Hepatocyte (in vitro differentiated cells): ENCODE data around the gene SSRP1. TPM values are rescaled to one million over a fixed set of nuclear protein-coding genes. Genes with fewer than 3 reads are reported as not detected.
"Not testable (repeated sequence)": the region's sequence is repeated elsewhere in the genome, so short reads cannot be mapped to it uniquely, and the experiment has no call there.

Experiments
- DNase-seq: peaks from one replicate; pipeline ENCODE4 v3.0.0-alpha.2; 2016; ENCODE audit warnings: low spot score
- H2AFZ ChIP-seq: fragments of 200-600 bp; sonication (generic); 2 replicates; pipeline ENCODE4 v1.6.0; 2016; ENCODE audit warnings: antibody characterized with exemption, mild to moderate bottlenecking
- H3K27ac ChIP-seq: fragments of 200-600 bp; sonication (generic); 2 replicates; pipeline ENCODE4 v1.5.1; 2016; ENCODE audit warnings: mild to moderate bottlenecking
- H3K27me3 ChIP-seq: fragments of 200-600 bp; sonication (generic); 2 replicates; pipeline ENCODE4 v1.6.1; 2016
- H3K36me3 ChIP-seq: fragments of 200-600 bp; sonication (generic); replicated peaks from 2 replicates; pipeline ENCODE4 v1.5.1; 2016; ENCODE audit warnings: low read depth; ENCODE audit not compliant: insufficient read depth
- H3K4me1 ChIP-seq: fragments of 200-600 bp; sonication (generic); 2 replicates; pipeline ENCODE4 v1.5.1; 2016; ENCODE audit warnings: mild to moderate bottlenecking, moderate library complexity; ENCODE audit not compliant: insufficient read depth
- H3K4me2 ChIP-seq: fragments of 200-600 bp; sonication (generic); 2 replicates; pipeline ENCODE4 v1.6.0; 2016
- H3K4me3 ChIP-seq: fragments of 200-600 bp; sonication (generic); 2 replicates; pipeline ENCODE4 v1.5.1; 2016; ENCODE audit warnings: mild to moderate bottlenecking
- H3K79me2 ChIP-seq: fragments of 200-600 bp; sonication (generic); 2 replicates; pipeline ENCODE4 v1.6.0; 2017; ENCODE audit warnings: mild to moderate bottlenecking
- H3K9me2 ChIP-seq: fragments of 200-600 bp; sonication (generic); replicated peaks from 2 replicates; pipeline ENCODE4 v1.6.0; 2017; ENCODE audit warnings: mild to moderate bottlenecking; ENCODE audit not compliant: insufficient read depth
- H3K9me3 ChIP-seq: fragments of 200-600 bp; sonication (generic); 2 replicates; pipeline ENCODE4 v1.5.1; 2016; ENCODE audit warnings: low read depth, mild to moderate bottlenecking
- H4K20me1 ChIP-seq: fragments of 200-600 bp; sonication (generic); 2 replicates; pipeline ENCODE4 v1.6.0; 2016; ENCODE audit warnings: mild to moderate bottlenecking; ENCODE audit not compliant: insufficient read depth, poor library complexity, severe bottlenecking
- CTCF ChIP-seq: fragments of 200-600 bp; sonication (generic); IDR thresholded peaks from 2 replicates; pipeline ENCODE4 v1.5.1; 2016; ENCODE audit warnings: antibody characterized with exemption, mild to moderate bottlenecking; ENCODE audit not compliant: poor library complexity
- EZH2 ChIP-seq: fragments of 200-600 bp; sonication (generic); IDR thresholded peaks from 2 replicates; pipeline ENCODE4 v1.6.1; 2016; ENCODE audit warnings: antibody characterized with exemption, mild to moderate bottlenecking, borderline replicate concordance
- EZH2phosphoT487 ChIP-seq: fragments of 200-600 bp; sonication (generic); IDR thresholded peaks from one replicate; pipeline ENCODE4 v1.6.1; 2018; ENCODE audit warnings: antibody characterized with exemption, mild to moderate bottlenecking, low read depth, moderate library complexity; ENCODE audit not compliant: unreplicated experiment, severe bottlenecking
- WGBS: methylation state at CpG from one replicate; pipeline ENCODE4 v1.1.6; 2016; ENCODE audit warnings: low lambda C conversion rate; ENCODE audit errors: missing lambda C conversion rate; 5-methylcytosine and 5-hydroxymethylcytosine counted together
- polyA plus RNA-seq: library from polyadenylated mRNA; unstranded; fragments of >200 nt; fragmentation: Nextera tagmentation; extraction: Ambion mirVana; gene quantifications from 2 replicates; pipeline ENCODE4 v1.2.1, GENCODE V29; 2016
- total RNA-seq: library from RNA; depleted of rRNA; stranded (reverse); fragments of >200 nt; gene quantifications from 2 replicates; pipeline ENCODE4 v1.2.3, GENCODE V29; 2014

SSRP1 gene
- total and polyA plus RNA-seq, 2 experiments from 2014 or later = 34.0 to 64.6 TPM

GRCh38 chr11:57340039-57340615 is 4.4 kb upstream of the SSRP1 start:
- Histone ChIP-seq H3K4me2 (no peak overlapping the region), H3K4me1 (peaks cover 6% of the 10 kb centered on the region), H3K27ac (no peak overlapping the region), H4K20me1 (no peaks in the 10 kb centered on the region), H3K36me3 (no peaks in the 10 kb centered on the region), H3K79me2 (peaks cover 14% of the 10 kb centered on the region), H3K27me3 (no peaks in the 10 kb centered on the region), H3K4me3 (no peak overlapping the region), H3K9me2 (no peaks in the 10 kb centered on the region), H3K9me3 (no peaks in the 10 kb centered on the region), H2AFZ (no peak overlapping the region)
- 27% methylated on average over 12 of the region's 12 CpGs for WGBS
- DNase-seq = peak; percentile 58
- no peak for TF ChIP-seq EZH2
- peak; percentile 33 for TF ChIP-seq CTCF
- no peak for TF ChIP-seq EZH2phosphoT487

GRCh38 chr11:57339328-57339727 is 3.6 kb upstream of the SSRP1 start:
- Histone ChIP-seq H3K79me2 (peaks cover 22% of the 10 kb centered on the region), H3K9me2 (no peaks in the 10 kb centered on the region), H2AFZ (no peak overlapping the region), H3K27ac (no peak overlapping the region), H3K36me3 (no peaks in the 10 kb centered on the region), H3K4me3 (no peak overlapping the region), H3K9me3 (no peaks in the 10 kb centered on the region), H3K27me3 (no peaks in the 10 kb centered on the region), H4K20me1 (no peaks in the 10 kb centered on the region), H3K4me2 (no peak overlapping the region), H3K4me1 (peaks cover 13% of the 10 kb centered on the region)
- 89% methylated on average over 5 of the region's 5 CpGs for WGBS
- no peak for TF ChIP-seq EZH2
- TF ChIP-seq EZH2phosphoT487 = no peak
- TF ChIP-seq CTCF = no peak
- no peak for DNase-seq

- H3K9me2 ChIP-seq = no peaks in the 10 kb centered on the region
- no peaks in the 10 kb centered on the region for H3K36me3 ChIP-seq
- no peaks in the 10 kb centered on the region for H3K27me3 ChIP-seq
- 54% methylated on average over 4 of the region's 4 CpGs for WGBS
- H3K27ac ChIP-seq = no peak within 1 kb of the TSS
- no peak for DNase-seq
- H3K4me2 ChIP-seq = no peak within 1 kb of the TSS
- H3K9me3 ChIP-seq = no peaks in the 10 kb centered on the region
- H4K20me1 ChIP-seq = no peaks in the 10 kb centered on the region
- H3K79me2 ChIP-seq = peaks cover 34% of the 10 kb centered on the region
- no peak for TF ChIP-seq EZH2phosphoT487
- no peak for TF ChIP-seq EZH2
- no peak for TF ChIP-seq CTCF
- H2AFZ ChIP-seq = no peak within 1 kb of the TSS
- H3K4me1 ChIP-seq = peaks cover 16% of the 10 kb centered on the region
- H3K4me3 ChIP-seq = no peak within 1 kb of the TSS
Measured at GRCh38 chr11:57338142-57338541, 2.5 kb upstream of the SSRP1 start, which contains the start of gene P2RX3. TSS of gene P2RX3 (plus strand) at chr11:57338352. CDS start at chr11:57338551, 199 bp downstream.

- not testable (repeated sequence) for H4K20me1 ChIP-seq, H3K27me3 ChIP-seq, DNase-seq, H3K4me2 ChIP-seq, H3K4me3 ChIP-seq, H3K36me3 ChIP-seq, H3K9me3 ChIP-seq, H3K9me2 ChIP-seq
- Histone ChIP-seq H3K27ac (peak overlapping the region; percentile 93), H3K4me1 (peaks cover 16% of the 10 kb centered on the region), H3K79me2 (peaks cover 38% of the 10 kb centered on the region), H2AFZ (peak overlapping the region; percentile 100)
- 98% methylated on average over 6 of the region's 6 CpGs for WGBS
Measured at GRCh38 chr11:57336856-57337255, 1.2 kb upstream of the SSRP1 start.
